GM21447 (cell line): ENCODE results near the gene CD53.

Source experiments
- ATAC-seq: cut with Tn5 transposase; IDR thresholded peaks from one replicate; pipeline ENCODE4 v1.9.1; 2021; ENCODE audit not compliant: unreplicated experiment

CD53 gene

DNA sequence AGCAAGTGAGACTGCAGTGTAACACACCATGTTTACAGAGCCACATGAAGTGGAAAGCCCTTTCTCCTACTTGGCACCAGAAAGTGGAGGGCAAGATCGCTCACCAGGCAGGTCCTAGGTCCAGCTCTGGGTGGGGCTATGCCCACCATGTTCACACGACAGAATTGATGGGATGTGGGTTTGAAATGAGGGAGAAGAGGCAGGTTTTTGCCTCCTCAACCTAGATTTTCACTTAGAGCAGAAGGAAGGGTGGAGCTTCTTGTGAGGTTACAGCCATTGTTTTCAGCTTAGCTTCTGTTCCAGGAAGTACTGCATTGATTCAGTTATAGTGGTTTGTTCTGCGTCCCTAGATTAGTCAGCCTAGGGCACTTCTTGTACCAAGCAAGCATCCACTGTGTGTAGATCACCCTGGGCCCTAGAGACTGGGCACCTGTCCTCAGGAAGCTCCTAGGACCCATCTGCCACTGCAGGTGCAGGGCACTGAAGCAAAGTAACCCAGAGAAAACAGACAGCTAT lies 2.3 kb downstream of the CD53 start:
- ATAC-seq, result peak; percentile 47

DNA sequence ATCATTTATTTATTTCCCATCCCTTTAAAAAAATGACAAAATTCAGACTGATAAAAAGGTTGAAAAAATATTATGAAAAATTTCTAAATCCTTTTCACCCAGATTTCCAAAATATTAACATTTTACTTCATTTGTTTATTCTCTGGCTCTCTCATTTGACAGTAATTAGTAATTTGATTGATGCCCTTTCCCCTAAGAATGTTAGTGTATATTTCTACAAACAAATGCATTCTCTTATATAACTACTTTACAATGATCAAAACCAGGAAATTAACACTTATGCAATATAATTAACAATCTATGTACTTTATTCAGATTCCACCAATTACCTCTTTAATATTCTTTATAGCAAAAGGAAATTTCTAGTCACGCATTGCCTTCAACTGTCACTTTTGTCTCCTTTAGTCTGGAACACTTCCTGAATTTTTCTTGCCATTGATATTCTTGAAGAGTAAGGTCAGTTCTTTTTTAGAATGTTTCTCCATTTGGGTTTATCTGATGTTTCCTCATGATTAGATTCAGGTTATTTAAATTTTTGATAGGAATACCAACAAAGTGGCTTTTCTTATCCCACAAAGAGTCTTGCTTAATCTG lies 3.9 kb downstream of the CD53 start:
- no peak for ATAC-seq

DNA sequence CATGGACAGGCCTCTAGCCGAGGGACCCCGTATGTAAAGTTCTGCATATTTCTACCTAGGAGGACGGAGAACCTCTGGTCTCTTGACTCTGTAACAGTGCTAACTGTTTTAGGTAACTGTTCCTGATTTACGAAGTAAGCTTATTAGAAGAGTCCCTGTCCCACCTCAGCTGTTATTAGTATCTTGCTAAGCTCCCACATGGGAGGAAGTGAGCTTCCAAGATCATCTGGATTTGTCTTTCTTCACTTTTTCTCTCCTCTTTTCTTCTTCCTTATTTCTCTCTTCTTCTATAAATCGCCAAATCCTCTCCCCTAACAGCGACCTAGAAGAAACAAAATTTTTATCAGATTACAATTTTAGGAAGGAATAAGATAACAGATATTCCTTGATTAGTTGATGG lies 4.4 kb downstream of the CD53 start:
- ATAC-seq, result no peak

DNA sequence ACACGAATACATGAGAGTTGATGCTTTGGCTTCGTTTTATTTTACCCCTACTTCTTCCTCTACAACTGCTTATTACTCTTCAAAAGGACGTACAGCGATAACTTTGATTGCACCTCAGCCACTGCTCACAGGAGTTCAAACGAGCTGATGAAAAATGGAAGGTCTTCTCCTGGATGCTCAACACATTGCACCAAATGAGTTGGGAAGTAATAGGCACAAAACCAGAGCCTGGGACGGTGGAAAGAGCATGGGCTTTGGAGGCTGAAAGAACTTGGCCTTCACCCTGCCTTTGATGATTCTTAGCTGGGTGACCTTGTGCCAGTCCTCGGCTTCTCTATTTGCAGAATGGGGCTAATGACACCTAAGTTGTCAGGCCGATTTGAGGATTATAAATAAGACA lies 4.8 kb downstream of the CD53 start:
- ATAC-seq, result no peak

DNA sequence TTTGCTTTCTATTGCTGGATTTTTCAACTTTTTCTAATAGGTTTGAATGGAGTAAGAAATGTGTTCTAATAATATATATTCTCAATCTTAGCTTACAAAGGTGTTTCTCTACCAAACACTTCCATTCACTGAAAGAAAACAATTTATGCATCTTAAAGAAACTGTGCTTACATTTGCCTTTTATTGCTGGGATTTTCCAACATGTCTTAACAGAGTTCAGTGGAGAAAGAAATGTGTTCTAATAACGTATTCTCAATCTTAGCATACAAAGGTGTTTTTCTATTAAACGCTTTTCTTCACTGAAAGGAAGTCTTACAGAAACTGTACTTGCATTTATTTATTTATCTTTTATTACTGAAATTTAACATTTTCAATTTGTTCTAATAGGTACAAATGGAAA lies 5.6 kb downstream of the CD53 start:
- ATAC-seq, result no peak

DNA sequence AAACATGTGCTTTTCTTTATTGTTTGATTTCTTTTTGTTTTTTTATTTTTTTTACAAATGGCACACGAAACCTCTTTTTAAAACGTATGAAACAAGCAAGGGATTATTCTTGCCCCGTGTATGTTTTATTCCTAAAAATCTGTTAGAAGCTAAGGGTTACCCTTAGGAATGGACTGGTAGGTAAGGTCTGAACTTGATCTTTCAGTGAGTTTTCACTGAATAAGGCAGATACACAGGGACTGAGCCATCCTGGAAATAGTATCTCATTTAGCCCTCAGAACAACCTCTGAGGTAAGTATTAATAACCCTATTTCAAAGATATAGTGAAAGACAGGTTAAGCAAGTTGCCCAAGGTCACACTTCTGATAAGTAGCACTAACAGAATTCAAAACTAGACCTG lies 6.0 kb downstream of the CD53 start:
- no peak for ATAC-seq

DNA sequence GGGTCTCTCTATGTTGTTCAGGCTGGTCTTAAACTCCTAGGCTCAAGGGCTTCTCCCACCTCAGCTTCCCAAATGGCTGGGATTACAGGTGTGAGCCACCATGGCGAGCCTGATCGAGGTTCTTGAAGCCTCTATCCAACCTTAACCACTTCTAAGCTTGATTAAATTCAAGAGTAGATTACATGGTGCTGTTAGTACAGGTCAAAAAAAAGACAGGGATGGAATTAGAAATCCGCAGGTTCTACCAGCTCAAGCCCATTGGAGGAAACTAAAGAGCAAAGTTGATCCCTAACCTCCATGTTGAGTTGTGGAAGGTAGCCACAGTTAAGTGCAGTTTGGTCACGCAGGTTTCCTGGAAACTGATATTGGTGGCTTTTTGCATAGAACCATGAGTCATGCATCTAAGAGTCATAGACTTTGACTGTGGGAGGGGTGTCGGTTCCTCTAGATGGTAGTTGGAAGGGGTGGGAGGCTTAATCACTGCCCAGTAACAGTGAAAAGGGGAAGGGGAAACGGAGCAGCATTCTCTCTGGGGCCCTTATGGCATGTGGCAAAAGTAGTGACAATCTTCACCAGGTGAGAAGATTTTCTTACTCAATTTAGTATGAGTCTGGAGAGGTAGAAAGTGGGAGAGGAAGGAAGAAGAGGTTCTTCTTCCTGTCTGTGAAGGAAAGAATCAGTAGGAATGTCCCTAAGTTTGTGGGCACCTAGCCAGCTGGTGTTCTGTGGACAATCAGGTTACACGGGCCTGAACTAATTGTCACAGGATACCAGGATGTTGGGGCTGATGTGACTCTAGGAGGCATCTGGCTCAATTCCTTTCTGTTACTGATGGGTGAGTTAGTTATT lies 7.0 kb downstream of the CD53 start:
- ATAC-seq, result peak; percentile 47

DNA sequence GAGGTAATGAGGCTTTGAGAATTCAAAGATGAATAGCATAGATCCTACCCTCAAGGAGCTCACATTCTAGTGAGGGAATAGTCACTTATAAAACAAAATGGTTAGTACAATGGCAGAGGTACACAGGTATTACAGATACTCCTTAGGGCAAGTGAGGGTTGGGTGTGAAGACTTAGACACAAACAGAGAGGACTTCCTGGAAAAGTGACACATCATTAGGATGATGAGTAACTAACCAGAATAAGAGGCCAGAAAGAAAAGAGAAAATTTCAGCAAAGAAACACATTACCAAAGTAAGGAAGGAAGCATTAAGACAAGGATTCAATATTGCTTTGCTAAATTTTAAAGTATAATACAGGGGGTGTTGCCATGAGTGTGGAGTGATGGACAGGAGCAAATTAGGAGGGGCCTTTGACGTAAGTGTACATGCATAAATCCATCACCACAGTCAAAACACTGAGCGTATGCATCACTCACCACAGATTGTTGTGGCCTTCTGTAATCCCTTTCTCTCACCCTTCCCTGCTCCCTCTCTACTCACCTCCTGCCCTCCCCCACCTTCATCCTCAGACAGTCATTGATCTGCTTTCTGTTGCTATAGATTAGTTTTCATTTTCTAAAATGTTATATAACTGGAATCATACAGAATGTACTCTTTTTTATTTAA lies 7.9 kb downstream of the CD53 start:
- ATAC-seq, result no peak

DNA sequence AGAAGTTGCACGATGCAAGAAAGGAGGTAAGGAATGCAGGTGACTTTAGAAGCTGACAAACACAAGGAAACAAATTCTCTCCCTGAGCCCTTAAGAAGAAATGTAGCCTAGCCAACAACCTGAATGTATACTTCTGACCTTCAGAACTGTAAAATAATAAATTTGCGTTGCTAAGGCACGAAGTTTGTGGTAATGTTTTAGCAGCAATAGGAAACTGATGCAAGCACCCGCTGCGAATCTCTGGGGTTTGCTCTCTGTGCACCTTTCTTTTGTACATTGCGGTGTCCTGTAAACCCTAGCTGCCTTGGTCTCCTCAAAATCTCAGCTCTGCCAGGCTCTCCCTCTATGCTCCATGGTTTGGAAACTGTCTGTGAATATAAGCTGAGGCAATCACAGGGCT lies 15.1 kb downstream of the CD53 start:
- no peak for ATAC-seq

DNA sequence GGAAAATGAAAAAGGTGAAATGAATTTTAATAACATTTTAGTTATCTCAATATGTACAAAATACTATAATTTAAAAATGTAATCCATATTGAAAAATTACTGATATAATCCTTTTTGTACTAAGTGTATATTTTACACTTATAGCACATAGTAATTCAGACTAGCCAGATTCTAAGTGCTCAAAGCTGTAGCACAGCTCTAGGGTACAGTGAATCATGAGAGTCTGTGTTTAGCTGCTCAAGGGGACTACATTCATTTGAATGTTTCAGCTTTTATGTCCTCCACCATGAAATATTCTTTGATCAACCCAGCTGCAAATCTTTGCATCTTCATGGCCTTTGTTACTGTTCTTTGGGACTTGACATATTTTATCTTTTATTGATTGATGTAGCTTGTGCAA lies 15.7 kb downstream of the CD53 start:
- no peak for ATAC-seq

DNA sequence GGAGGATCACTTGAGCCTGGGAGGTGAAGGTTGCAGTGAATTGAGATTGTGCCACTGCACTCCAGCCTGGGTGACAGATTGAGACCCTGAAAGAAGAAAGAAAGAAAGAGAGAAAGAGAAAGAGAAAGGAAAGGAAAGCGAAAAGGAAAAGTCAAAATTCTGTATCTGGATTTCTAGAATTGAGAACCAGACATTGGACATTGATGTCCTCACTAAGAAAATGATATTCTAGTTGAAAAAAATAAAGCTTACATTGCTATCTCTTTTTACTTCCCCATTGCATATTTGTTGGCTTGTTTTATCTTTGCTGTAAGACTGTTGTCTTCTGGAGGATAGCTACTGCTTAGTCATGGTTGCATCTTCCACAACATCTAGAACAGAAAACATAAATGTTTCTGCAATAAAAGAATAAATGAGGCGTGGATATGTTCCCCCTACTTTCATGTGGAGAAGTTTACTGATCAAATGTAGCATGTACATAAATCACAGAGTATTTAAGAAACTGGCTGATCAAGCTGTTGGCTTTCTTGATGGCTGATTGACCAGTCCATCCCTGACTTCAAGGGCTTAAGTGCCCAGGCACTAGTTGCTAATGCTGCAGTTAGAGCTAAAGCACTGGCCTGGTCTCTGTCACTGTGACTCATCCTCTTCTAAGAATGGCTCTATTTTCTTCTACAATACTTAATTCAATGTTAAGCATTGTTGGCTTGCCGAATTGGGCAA lies 17.7 kb downstream of the CD53 start:
- ATAC-seq, result no peak

DNA sequence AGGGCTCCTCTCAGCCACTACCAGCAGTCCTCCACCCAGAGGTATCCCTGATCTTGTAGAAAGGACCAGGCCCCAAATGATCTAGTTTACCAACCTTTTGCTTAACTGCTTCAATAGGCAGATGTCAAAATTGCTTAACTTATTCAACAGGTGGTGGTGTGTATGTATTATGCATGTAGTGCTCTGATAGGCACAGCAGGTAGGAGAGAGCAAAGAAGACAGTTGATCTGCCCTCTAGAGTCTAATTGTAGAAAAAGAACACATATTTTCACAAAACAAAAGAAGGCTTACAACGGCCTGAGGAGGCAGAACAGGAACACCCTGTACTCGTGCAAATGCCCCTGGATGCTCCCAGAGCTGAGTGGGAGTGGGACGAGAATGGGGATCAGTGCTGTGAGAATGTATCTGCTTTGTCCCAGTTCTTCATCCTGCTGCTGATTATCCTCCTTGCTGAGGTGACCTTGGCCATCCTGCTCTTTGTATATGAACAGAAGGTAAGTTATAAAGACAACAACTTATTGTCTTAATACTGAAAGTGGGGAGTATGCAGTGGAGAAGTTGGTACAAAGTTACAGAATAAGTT lies 21.1 kb downstream of the CD53 start:
- no peak for ATAC-seq

DNA sequence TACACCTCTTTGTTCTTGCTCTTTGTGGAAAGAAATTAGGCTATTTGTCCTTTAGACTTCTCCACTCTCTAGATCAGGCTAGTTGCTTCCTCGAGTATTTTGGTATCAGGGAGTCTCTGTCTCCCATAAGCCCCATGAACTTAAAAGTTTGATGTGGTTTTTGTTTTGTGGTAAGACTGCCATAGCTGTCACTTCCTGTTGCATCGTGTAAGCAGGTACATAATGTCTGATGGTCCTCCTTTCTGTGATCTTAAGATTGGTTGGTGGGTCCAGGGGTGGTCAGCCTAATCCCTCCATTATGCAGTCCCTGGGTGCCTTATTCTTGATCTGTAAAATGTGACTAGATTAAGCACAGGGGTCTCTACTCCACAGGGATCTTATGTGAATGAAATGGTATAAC lies 23.1 kb downstream of the CD53 start:
- ATAC-seq, result no peak

DNA sequence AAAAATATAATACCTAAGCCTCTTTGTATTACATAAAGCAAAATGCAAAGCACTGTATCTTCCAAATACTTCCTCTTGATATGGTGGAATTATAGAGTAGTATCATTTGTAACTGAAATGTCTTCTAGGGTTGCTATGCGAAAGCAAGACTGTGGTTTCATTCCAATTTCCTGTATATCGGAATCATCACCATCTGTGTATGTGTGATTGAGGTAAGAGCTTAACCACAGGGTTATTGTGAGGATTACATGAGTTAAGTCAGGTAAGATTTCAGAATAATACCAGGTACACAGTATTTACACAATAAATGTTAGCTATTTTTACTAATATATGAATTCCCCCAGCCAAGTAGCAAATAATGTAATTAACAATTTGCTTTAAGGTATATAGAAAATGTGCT lies 24.7 kb downstream of the CD53 start:
- ATAC-seq, result no peak

DNA sequence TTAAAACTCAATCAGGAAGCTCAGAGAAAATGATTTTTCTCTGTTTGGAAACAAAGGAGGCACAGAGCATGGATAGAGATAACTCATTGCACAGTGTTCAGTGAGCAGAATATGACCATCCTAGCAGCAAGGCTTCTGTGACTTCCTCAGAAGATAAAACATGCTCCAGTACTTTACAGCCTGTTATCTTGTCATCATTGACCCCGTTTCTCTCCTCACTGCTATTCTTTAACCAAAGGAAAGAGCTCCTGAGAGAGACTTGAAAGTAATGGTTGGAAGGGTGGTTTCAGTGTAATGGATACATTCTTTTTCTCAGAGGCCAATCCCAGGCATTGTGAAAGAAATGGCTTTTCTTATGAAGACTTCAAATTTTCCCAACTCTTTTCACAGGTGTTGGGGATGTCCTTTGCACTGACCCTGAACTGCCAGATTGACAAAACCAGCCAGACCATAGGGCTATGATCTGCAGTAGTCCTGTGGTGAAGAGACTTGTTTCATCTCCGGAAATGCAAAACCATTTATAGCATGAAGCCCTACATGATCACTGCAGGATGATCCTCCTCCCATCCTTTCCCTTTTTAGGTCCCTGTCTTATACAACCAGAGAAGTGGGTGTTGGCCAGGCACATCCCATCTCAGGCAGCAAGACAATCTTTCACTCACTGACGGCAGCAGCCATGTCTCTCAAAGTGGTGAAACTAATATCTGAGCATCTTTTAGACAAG lies 25.9 kb downstream of the CD53 start:
- ATAC-seq, result no peak

DNA sequence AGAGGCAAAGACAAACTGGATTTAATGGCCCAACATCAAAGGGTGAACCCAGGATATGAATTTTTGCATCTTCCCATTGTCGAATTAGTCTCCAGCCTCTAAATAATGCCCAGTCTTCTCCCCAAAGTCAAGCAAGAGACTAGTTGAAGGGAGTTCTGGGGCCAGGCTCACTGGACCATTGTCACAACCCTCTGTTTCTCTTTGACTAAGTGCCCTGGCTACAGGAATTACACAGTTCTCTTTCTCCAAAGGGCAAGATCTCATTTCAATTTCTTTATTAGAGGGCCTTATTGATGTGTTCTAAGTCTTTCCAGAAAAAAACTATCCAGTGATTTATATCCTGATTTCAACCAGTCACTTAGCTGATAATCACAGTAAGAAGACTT lies 26.5 kb downstream of the CD53 start:
- ATAC-seq, result no peak

DNA sequence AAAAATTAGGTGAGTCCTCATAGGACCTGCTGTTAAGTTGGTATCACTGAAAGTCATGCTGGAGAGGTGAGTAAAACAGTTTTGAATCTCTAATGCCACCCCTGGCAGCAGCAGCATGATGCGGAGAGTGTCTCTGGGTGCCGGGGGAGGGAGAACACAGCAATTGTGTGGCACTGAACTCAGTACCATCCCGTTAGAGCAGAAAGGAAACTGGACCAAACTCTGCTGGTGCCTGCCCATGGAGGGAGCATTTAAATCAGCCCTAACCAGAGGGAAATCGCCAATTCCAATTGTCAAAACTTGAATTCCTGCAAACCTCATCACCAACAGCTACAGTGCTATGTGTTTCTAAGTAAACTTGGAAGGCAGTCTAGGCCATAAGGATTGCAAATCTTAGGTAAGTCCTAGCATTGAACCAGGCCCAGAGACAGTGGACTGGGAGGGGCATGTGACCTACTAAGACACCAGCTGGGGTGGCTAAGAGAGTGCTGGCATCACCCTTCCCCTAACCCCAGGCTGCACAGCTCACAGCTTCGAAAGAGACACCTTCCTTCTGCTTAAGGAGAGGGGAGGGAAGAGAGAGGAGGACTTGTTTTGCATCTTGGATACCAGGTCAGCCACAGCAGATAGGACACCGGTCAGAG lies 30.0 kb downstream of the CD53 start:
- no peak for ATAC-seq

DNA sequence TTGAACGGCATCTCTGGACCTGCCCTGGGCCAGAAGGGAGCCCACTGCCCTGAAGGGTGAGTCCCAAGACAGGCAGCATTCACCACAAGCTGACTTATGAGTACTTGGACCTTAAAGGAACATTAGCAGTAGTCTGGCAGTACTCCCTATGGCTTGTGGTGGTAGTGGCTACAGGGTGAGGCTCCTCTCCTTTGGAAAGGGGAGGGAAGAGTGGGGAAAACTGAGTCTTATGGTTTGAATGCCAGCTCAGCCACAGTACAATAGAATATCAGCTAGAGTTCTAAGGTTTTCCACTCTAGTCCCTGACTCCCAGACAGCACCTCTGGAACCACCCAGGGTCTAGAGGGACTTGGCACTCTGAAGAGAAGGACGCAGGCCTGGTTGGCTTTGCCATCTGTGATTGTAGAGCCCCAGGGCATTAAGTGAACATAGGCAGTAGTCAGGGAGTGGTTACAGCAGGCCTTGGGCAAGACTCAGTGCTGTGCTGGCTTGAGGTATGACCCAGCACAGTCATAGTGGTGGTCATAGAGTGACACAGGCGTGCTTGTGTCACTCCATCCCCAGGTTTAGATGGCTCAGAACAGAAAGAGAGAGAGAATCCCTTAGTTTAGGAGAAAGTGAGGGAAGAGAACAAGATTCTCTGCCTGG lies 31.0 kb downstream of the CD53 start:
- no peak for ATAC-seq

DNA sequence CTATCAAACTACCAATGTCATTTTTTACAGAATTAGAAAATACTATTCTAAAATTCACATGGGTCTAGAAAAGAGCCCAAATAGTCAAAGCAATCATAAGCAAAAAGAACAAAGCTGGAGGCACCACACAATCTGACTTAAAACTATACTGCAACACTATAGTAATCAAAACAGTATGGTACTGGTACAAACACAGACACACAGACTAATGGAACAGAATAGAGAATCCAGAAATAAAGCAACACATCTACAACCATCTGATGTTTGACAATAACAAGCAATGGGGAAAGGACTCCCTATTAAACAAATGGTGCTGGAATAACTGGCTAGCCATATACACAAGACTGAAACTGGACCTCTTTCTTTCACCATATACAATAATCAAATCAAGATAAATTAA lies 39.8 kb downstream of the CD53 start:
- no peak for ATAC-seq
